ENCODE results near the gene STX1A.
"Not testable (repeated sequence)": the region's sequence is repeated elsewhere in the genome, so short reads cannot be mapped to it uniquely, and the experiment has no call there.

The STX1A gene

GRCh38 chr7:73681031-73681430, 38.4 kb downstream of the STX1A start:
- DNase-seq: no peak

GRCh38 chr7:73680501-73680900, 39.0 kb downstream of the STX1A start:
- no peak for DNase-seq

GRCh38 chr7:73679709-73680108, 39.8 kb downstream of the STX1A start:
- no peak for DNase-seq

GRCh38 chr7:73678862-73679261, 40.6 kb downstream of the STX1A start:
- DNase-seq: no peak

GRCh38 chr7:73676062-73676461, 43.4 kb downstream of the STX1A start:
- not testable (repeated sequence) for DNase-seq

- DNase-seq: no peak
Measured at GRCh38 chr7:73674468-73675124, 44.9 kb downstream of the STX1A start.

GRCh38 chr7:73671857-73672445, 47.5 kb downstream of the STX1A start:
- no peak for DNase-seq

- DNase-seq: no peak
Measured at GRCh38 chr7:73671322-73671661, 48.2 kb downstream of the STX1A start.

DNA sequence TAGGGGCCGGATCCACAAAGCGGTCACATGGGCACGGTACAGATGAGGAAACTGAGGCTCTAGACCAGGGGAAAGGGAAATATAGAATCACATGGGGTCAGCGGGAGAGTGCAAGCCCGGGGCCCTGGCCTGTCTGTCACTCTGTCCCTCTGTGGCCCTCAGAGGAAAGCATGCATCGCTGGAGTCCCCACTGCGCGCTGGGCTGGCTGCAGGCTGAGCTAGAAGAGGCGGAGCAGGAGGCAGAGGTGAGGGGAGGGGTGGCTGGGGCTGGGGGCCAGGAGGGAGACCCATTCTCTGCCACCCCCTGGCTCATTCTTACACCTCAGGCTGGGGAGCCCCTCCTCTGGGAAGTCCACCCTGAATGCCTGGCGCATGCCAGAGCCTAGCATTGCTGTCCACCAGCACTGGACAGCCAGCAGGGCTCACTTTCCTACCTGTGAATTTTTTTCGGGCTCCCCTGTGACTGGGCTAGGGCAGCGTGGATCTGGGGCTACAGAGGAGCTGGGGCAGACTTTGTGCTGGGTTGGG, 49.5 kb downstream of the STX1A start:
- no peak for DNase-seq

DNA sequence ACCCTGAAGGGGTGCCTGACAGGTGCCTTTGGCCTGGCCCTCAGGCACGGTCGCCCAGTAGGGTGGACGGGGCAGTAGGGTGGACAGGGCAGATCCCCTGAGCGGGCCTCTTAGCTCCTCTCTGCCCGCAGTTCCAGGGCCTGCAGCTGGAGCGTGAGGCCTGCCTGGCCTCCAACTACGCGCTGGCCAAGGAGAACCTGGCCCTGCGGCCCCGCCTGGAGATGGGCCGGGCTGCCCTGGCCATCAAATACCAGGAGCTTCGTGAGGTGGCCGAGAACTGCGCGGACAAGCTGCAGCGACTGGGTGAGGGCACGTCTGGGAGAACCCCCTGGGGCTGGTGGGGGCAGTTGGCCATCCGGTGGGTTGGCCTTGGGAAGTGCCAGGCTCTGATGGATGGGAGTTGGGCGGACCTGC, 50.2 kb downstream of the STX1A start:
- DNase-seq: no peak

DNA sequence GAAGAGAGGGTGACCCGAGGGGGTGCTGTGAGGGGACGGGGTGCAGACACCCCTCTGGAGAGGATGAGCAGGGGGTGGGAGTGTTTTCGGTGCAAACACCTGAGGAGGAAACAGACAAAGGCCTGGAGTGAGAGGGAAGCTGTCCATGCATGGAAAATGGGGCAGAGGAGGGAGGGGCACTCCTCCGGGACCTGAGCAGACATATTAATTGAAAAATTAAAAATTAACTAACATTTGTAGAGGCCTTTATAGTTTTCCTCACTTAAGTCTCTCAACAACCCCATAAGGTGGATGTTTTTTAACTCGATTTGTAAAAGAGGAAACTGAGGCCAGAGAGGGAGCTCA, 50.6 kb downstream of the STX1A start:
- DNase-seq: no peak

- DNase-seq: no peak
Measured at GRCh38 chr7:73668103-73668885, 51.2 kb downstream of the STX1A start.

- peak; percentile 95 for DNase-seq
Measured at GRCh38 chr7:73667344-73668102, 51.9 kb downstream of the STX1A start, which contains the start of gene VPS37D. Gene VPS37D (plus strand): TSS chr7:73667831. CDS start chr7:73667959, 128 bp downstream.

- DNase-seq: no peak
Measured at GRCh38 chr7:73663033-73663432, 56.4 kb downstream of the STX1A start.

DNA sequence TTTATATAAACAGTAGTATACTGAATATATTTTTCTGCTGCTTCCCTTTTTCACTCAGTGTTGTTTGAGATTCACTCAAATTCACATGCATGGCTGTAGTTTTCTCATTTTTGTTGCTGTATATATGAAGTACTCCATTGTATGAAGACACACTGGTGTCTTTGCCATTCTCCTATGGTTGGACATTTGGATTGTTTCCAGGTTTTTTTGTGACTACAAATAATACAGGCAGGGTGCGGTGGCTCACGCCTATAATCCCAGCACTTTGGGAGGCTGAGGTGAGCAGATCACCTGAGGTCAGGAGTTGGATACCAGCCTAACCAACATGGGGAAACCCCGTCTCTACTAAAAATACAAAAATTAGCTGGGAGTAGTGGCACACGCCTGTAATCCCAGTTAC, 58.9 kb downstream of the STX1A start:
- DNase-seq: not testable (repeated sequence)

DNA sequence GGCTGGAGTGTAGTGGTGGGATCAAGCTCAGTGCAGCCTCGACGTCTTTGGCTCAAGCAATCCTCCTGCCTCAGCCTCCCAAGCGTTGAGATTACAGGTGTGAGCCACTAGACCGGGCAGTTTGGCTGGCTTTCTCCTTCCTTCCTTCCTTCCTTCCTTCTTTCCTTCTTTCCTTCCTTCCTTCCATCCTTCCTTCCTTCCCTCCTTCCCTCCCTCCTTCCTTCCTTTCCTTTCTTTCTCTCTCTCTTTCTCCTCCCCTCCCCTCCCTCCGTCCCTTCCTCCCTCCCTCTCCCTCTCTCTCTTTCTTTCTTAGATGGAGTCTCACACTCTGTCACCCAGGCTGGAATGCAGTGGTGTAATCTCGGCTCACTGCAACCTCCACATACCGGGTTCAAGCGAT, 59.5 kb downstream of the STX1A start:
- DNase-seq: no peak

DNA sequence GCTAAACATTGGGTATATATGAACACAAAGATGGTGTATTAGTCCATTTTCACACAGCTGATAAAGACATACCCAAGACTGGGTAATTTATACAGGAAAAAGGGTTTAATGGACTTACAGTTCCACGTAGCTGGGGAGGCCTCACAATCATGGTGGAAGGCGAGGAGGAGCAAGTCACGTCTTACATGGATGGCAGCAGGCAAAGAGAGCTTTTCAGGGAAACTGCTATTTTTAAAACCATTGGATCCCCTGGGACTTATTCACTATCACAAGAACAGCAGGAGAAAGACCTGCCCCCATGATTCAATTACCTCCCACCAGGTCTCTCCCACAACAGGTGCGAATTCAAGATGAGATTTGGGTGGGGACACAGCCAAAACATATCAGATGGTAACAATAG, 64.2 kb downstream of the STX1A start:
- DNase-seq: not testable (repeated sequence)

GRCh38 chr7:73652541-73652949, 66.9 kb downstream of the STX1A start:
- no peak for DNase-seq

GRCh38 chr7:73650524-73650923, 68.9 kb downstream of the STX1A start:
- DNase-seq: no peak

DNA sequence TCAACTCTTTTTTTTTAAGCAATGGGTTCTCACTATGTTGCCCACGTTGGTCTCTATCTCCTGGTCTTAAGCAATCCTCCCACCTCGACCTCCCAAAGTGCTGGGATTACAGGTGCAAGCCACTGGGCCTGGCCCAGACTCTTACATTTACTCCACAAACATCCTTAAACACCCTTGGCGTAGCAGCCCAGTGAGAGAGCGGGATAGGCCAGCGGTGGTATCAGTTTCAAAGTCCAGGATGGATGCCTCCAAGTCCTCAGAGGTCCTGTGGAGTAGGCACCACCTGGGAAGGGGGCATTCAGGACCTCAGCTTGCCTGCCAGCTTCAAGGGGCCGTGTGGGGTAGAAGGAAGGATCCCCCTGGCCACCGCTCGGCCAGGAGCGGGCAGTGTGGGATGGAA, 69.9 kb downstream of the STX1A start:
- DNase-seq: no peak

Measured in right forelimb (tissue), 1 donor.